Sigmoid colon (tissue), 4 donors: ENCODE results near the gene KIN.

Experiments
- POLR2A ChIP-seq, 2 donors: fragments of 450-650 bp; IDR thresholded peaks; one replicate each; pipeline ENCODE4 v1.6.1; 2016; ENCODE audit warnings: antibody characterized with exemption in 2 of 2, mild to moderate bottlenecking in 2 of 2, moderate library complexity in 2 of 2
- POLR2AphosphoS5 ChIP-seq, 4 donors: sonication (generic); formaldehyde crosslinking; IDR thresholded peaks; one replicate each; pipeline ENCODE4 v1.6.1; 2017; ENCODE audit warnings: antibody characterized with exemption in 4 of 4
- TF ChIP-seq, protein P1 (sequence below), 4 experiments: fragments of 450-650 bp in 3 of 4; fragments of 200-600 bp in 1 of 4; IDR thresholded peaks; one replicate each; pipeline ENCODE4 v1.5.1; 2016 to 2019; ENCODE audit warnings: antibody characterized with exemption in 4 of 4, mild to moderate bottlenecking in 3 of 4, moderate library complexity in 2 of 4

- TF ChIP-seq, protein P1, sequence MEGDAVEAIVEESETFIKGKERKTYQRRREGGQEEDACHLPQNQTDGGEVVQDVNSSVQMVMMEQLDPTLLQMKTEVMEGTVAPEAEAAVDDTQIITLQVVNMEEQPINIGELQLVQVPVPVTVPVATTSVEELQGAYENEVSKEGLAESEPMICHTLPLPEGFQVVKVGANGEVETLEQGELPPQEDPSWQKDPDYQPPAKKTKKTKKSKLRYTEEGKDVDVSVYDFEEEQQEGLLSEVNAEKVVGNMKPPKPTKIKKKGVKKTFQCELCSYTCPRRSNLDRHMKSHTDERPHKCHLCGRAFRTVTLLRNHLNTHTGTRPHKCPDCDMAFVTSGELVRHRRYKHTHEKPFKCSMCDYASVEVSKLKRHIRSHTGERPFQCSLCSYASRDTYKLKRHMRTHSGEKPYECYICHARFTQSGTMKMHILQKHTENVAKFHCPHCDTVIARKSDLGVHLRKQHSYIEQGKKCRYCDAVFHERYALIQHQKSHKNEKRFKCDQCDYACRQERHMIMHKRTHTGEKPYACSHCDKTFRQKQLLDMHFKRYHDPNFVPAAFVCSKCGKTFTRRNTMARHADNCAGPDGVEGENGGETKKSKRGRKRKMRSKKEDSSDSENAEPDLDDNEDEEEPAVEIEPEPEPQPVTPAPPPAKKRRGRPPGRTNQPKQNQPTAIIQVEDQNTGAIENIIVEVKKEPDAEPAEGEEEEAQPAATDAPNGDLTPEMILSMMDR (IDR thresholded peaks at IDR 0.05), result no peak
- TF ChIP-seq POLR2A (IDR thresholded peaks at IDR 0.05) (no peak), POLR2AphosphoS5 (IDR thresholded peaks at IDR 0.05) (no peak)
These were observed 23.9 kb downstream of the KIN start for GRCh38 chr10:7763929-7764328.
